Pancreas (tissue), 10 donors: ENCODE measurements around the gene SASH1. TPM values are rescaled to one million over a fixed set of nuclear protein-coding genes. Genes with fewer than 3 reads are reported as not detected.
"Not testable (repeated sequence)": the region's sequence is repeated elsewhere in the genome, so short reads cannot be mapped to it uniquely, and the experiment has no call there.

ENCODE experiments used
- ATAC-seq, 4 donors: fragments of 200-7000 bp; cut with Tn5 transposase; one replicate each; pipeline versions ENCODE4 v1.8.0 to v1.9.1; 2020; ENCODE audit warnings: mild to moderate bottlenecking in 4 of 4, moderate library complexity in 4 of 4
- DNase-seq, 6 donors: peaks; one replicate each; pipeline ENCODE4 v3.0.0-alpha.2; 2020
- FAIRE-seq: peaks from 2 replicates; lab custom pipeline; 2012; peaks lifted over from hg19 to GRCh38; lab: Jason Lieb, UNC
- H3K27ac ChIP-seq, 4 donors: fragments of 200-600 bp; sonication (generic); 1 replicate in 3 of 4; 2 replicates in 1 of 4; pipeline versions ENCODE4 v1.5.0 to v1.8.0; 2020
- H3K27me3 ChIP-seq, 4 donors: fragments of 200-600 bp; one replicate each; pipeline ENCODE4 v1.8.0; 2021
- H3K36me3 ChIP-seq, 3 donors: fragments of 200-600 bp; sonication (generic) in 1 of 3; one replicate each; pipeline versions ENCODE4 v1.5.0 to v1.8.0; 2020 to 2021
- H3K4me1 ChIP-seq, 3 donors: fragments of 200-600 bp; one replicate each; pipeline ENCODE4 v1.8.0; 2021
- H3K4me3 ChIP-seq, 4 donors: fragments of 200-600 bp; sonication (generic) in 2 of 4; one replicate each; pipeline versions ENCODE4 v1.5.0 to v1.8.0; 2020 to 2021
- H3K9me3 ChIP-seq, 4 donors: fragments of 200-600 bp; one replicate each; pipeline ENCODE4 v1.8.0; 2021
- WGBS, 2 donors: extraction: QIAGEN DNeasy Blood & Tissue Kit; methylation state at CpG; one replicate each; pipeline ENCODE4 v1.1.7; 2013; 5-methylcytosine and 5-hydroxymethylcytosine counted together
- intact Hi-C, 3 donors: fragments of 100-400 bp; cut with DNase I; formaldehyde crosslinking; loops; one replicate each; pipeline versions ENCODE4 v1.11.1 to v1.14.2; 2022
- polyA plus RNA-seq, 2 donors: library from polyadenylated mRNA; stranded (reverse); fragments of 200-250 nt; gene quantifications; one replicate each; pipeline ENCODE4 v1.2.3, GENCODE V29; 2013
- total RNA-seq, 6 donors: library from RNA; stranded (reverse); fragmentation: NEBNext Ultra II Directional in 4 of 6; extraction: Animal tissue kit (Norgen Biotek cat#: 25700) in 4 of 6; gene quantifications; one replicate each; pipeline versions ENCODE4 v1.2.1 to v1.2.4, GENCODE V29; 2021 to 2023
- TF ChIP-seq, protein P1 (sequence below), 4 donors: fragments of 200-600 bp; sonication (generic) in 3 of 4; IDR thresholded peaks; one replicate each; pipeline versions ENCODE4 v1.5.0 to v1.8.0; 2021; ENCODE audit warnings: antibody characterized with exemption in 4 of 4
- donor health status: healthy with polysubstance abuse.
- donor health status: DM: no; HTN: no; CAD: no; lungs with moderate emphysema.
- donor health status: DM: no; HTN: no; CAD: no.
- donor health status: control.
- donor health status: control.
- donor health status: Bipolar disorder and iron deficiency.
- donor health status: DM: yes; HTN: yes; CAD: no.
- donor health status: DM: no; HTN: no; CAD: no.
- donor health status: DM: no; HTN: no; CAD: no.
- donor health status: DM: yes; HTN: yes; CAD: no.

Gene SASH1
- total and polyA plus RNA-seq, 8 donors: 5.1 to 15.3 (median 8.9) TPM

DNA sequence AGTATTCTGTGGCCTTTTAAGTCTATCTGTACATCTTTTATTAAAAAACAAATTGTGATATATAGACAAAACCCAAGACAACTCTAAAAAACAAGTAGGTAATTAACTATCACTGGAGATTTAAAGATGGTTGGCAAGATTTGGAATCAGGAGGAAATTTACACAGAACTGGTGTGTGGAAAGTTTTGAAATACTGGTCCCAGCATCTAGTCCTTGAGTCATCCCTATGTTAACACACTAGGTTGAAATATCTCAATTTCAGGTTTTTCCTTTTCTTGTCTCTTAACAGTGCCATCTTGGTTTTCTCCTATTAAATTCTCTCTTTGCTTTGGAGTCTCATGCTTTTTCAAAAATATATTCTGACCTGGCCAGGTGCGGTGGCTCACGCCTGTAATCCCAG lies 27.5 kb downstream of the SASH1 start:
- WGBS, 2 donors: 97 to 99% methylated on average over 2 of the region's 2 CpGs
- FAIRE-seq (no peak), ATAC-seq (no peak), DNase-seq (no peak)
- no peaks in the 10 kb centered on the region for H3K9me3 ChIP-seq
- H3K27ac ChIP-seq: no peak overlapping the region
- H3K4me1 ChIP-seq: no peaks in the 10 kb centered on the region
- H3K4me3 ChIP-seq: no peak overlapping the region
- H3K36me3 ChIP-seq: no peaks in the 10 kb centered on the region
- intact Hi-C loops: no loop called here
- no peaks in the 10 kb centered on the region for H3K27me3 ChIP-seq
- TF ChIP-seq, protein P1, sequence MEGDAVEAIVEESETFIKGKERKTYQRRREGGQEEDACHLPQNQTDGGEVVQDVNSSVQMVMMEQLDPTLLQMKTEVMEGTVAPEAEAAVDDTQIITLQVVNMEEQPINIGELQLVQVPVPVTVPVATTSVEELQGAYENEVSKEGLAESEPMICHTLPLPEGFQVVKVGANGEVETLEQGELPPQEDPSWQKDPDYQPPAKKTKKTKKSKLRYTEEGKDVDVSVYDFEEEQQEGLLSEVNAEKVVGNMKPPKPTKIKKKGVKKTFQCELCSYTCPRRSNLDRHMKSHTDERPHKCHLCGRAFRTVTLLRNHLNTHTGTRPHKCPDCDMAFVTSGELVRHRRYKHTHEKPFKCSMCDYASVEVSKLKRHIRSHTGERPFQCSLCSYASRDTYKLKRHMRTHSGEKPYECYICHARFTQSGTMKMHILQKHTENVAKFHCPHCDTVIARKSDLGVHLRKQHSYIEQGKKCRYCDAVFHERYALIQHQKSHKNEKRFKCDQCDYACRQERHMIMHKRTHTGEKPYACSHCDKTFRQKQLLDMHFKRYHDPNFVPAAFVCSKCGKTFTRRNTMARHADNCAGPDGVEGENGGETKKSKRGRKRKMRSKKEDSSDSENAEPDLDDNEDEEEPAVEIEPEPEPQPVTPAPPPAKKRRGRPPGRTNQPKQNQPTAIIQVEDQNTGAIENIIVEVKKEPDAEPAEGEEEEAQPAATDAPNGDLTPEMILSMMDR (IDR thresholded peaks at IDR 0.05): no peak

DNA sequence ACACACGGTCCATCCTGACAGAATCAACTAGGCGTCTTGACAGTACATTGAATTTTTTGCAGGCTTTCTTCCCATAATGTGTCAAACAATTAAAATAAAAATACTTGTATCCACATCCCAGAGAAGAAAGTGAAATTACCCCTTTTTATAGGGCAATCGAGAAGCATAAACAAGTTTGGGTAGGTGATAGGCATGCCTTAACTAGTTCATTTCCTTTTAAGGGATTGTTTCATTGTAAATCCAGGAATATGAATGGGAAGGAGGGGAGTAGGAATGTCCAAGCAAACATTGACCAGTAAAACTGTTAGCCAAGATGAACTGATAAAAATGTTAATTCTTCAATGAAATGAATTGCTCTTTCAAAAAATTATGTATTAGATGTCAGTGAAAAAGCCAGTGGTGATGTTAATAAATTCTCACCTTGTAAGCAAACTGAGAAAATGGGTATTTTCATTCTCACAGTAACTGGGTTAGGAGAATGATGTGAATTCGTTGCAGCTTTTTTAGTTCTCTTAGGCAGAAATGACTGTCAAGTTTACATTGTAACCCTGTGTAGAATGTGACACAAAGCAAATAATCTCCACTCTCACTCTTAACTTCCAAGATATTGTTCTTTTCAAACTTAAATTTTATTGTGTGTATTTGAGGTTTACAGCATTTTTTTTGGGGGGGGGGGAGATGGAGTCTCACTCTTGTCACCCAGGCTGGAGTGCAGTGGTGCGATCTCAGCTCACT lies 31.6 kb downstream of the SASH1 start:
- WGBS, 2 donors: 71% methylated on average over 5 of the region's 5 CpGs
- DNase-seq (no peak), ATAC-seq (no peak), FAIRE-seq (no peak)
- H3K4me3 ChIP-seq: no peak overlapping the region
- H3K4me1 ChIP-seq: no peaks in the 10 kb centered on the region
- intact Hi-C loops: no loop called here
- TF ChIP-seq, protein P1 (IDR thresholded peaks at IDR 0.05): no peak
- H3K27me3 ChIP-seq: no peaks in the 10 kb centered on the region
- H3K36me3 ChIP-seq: no peaks in the 10 kb centered on the region
- H3K27ac ChIP-seq: no peak overlapping the region
- H3K9me3 ChIP-seq: no peaks in the 10 kb centered on the region

DNA sequence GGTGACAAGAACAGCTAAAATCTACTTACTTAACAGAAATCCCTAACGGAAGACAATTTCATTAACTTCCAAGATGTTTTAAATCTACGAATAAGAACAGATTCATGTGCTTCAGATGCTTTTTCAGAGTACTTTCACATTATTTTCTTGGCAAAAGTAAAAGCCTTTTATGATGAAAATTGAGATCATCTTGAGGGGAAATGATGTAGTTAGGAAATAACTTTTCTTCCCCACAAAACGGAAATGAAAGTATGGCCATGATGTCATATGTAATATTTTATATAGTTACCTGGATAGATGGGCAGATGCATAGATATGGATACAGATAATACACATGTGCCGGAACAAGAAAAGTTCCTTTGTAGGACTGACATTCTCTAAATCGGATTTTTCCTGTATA lies 32.8 kb downstream of the SASH1 start:
- H3K4me1 ChIP-seq: no peaks in the 10 kb centered on the region
- H3K4me3 ChIP-seq: no peak overlapping the region
- FAIRE-seq: no peak
- TF ChIP-seq, protein P1 (IDR thresholded peaks at IDR 0.05): no peak
- 87 to 96% methylated on average over 5 of the region's 5 CpGs for WGBS, 2 donors
- no peaks in the 10 kb centered on the region for H3K27me3 ChIP-seq
- no peaks in the 10 kb centered on the region for H3K9me3 ChIP-seq
- intact Hi-C loops: no loop called here
- no peak overlapping the region for H3K27ac ChIP-seq
- no peaks in the 10 kb centered on the region for H3K36me3 ChIP-seq
- DNase-seq: no peak
- ATAC-seq: no peak

DNA sequence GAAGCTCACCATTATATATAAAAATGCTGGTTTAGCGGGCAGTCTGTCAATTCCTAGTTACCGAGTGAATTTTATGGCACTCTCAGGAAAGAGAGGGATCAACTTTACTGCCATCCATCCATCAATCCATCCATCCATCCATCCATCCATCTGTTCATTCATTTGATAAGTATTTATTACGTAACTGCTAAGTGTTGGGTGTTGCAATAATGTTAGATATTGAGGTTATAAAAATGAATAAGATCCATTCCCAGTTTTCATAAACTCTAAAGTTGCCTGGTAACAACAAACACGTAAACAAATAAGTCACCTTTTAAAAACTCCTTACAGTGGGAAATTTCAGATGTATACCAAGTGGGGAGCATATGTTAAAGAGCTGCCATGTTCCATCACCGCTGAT lies 36.8 kb downstream of the SASH1 start:
- DNase-seq (no peak), FAIRE-seq (no peak), ATAC-seq (no peak)
- Histone ChIP-seq H3K4me1 (no peaks in the 10 kb centered on the region), H3K27me3 (no peaks in the 10 kb centered on the region), H3K9me3 (no peaks in the 10 kb centered on the region), H3K36me3 (no peaks in the 10 kb centered on the region), H3K4me3 (no peak overlapping the region), H3K27ac (no peak overlapping the region)
- intact Hi-C loops: no loop called here
- WGBS, 2 donors: 95% methylated on average over 5 of the region's 5 CpGs
- TF ChIP-seq, protein P1 (IDR thresholded peaks at IDR 0.05): no peak

DNA sequence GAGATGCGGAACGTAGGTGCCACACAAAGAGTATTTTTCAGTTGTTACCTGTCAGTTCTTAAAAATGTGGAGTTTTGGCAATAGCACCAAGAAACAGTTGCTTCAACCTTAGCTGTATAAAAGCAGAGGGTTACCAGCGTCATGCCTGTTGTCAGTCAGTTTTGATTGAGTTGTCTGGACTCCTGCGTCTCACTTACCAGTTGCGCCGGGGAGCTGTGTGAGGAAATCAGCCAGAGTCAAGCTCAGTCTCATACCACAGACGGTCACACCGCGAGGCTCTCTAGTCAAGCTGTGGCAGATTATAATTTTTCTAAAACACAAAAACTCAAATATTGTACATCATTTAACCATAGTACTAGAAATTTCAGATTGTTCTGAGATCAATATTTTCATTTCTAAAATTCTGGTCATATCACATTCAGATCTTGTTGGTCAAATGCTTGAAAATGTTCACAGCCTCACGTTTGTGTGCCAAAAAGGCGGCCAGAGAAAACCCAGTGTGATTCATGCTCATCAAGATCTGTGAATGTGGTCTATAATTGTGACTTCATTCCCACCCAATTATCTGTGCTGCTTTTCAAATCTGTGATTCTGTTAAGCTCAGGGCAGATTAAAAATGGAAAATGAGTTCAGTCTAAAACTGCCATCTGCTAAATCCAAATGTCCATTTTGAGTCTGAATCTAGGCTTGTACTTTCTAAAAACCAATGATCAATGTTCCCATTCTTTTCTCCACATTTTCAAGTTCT lies 37.5 kb downstream of the SASH1 start:
- FAIRE-seq: no peak
- 94 to 97% methylated on average over 11 of the region's 11 CpGs for WGBS, 2 donors
- H3K36me3 ChIP-seq: no peaks in the 10 kb centered on the region

DNA sequence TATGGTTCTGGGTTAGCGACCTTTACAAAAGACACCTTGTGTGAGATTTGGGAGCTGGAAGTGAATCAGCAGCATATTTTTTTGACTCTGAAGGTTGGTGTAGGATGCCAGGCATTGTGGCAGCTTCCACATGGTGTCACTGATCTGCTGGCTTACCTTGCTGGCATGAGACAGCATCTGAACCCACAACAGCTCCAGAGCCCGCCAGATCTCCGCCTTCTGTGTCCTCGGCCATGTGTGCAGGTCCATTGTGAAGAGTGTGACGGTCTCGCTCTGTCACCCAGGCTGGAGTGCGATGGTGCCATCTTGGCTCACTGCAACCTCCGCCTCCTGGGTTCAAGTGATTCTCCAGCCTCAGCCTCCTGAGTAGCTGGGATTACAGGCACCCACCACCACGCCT lies 39.4 kb downstream of the SASH1 start:
- DNase-seq, H3K4me3 ChIP-seq, H3K36me3 ChIP-seq, H3K4me1 ChIP-seq, FAIRE-seq, H3K9me3 ChIP-seq, H3K27ac ChIP-seq, intact Hi-C loops, H3K27me3 ChIP-seq, ATAC-seq: not testable (repeated sequence)
- WGBS, 2 donors: 96 to 97% methylated on average over 9 of the region's 9 CpGs

More for the DNA sequence above, 37.5 kb downstream of the SASH1 start:
- Histone ChIP-seq H3K27ac (no peak overlapping the region), H3K4me1 (no peaks in the 10 kb centered on the region), H3K9me3 (no peaks in the 10 kb centered on the region), H3K27me3 (no peaks in the 10 kb centered on the region), H3K4me3 (no peak overlapping the region)
- TF ChIP-seq, protein P1 (IDR thresholded peaks at IDR 0.05): no peak
- intact Hi-C loops: no loop called here
- no peak for ATAC-seq
- no peak for DNase-seq
